ENCODE results near the gene CARD10.

DNA sequence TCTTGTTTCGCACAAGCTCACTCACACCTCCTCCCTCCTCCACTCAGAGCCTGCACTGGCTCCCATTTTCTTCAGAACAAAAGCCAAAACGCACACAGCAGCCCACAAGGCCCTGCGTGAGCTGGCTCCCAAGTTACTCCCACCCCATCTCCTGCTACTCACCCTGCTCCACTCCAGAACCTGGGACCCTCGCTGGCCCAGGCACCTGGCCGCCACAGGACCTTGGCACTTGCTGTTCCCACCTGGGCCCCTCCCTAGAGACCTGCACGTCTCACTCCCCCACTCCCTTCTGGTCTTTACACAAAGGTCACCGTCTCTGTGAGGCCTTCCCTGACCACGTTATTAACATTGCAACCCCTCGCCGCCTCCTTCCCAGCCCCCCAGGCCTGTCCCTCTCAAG, 32.1 kb downstream of the CARD10 start:
- TF ChIP-seq, protein P1, sequence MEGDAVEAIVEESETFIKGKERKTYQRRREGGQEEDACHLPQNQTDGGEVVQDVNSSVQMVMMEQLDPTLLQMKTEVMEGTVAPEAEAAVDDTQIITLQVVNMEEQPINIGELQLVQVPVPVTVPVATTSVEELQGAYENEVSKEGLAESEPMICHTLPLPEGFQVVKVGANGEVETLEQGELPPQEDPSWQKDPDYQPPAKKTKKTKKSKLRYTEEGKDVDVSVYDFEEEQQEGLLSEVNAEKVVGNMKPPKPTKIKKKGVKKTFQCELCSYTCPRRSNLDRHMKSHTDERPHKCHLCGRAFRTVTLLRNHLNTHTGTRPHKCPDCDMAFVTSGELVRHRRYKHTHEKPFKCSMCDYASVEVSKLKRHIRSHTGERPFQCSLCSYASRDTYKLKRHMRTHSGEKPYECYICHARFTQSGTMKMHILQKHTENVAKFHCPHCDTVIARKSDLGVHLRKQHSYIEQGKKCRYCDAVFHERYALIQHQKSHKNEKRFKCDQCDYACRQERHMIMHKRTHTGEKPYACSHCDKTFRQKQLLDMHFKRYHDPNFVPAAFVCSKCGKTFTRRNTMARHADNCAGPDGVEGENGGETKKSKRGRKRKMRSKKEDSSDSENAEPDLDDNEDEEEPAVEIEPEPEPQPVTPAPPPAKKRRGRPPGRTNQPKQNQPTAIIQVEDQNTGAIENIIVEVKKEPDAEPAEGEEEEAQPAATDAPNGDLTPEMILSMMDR (IDR thresholded peaks at IDR 0.05), result no peak
- TF ChIP-seq POLR2A (IDR thresholded peaks at IDR 0.05), result no peak
